NCI-H526 (cell line): Measurements from ENCODE around the gene IKZF2.

Experiments used
- DNase-seq, 2 experiments: peaks; one replicate each; lab custom pipeline; 2025; lab: John Stamatoyannopoulos, UW

The IKZF2 gene

DNA sequence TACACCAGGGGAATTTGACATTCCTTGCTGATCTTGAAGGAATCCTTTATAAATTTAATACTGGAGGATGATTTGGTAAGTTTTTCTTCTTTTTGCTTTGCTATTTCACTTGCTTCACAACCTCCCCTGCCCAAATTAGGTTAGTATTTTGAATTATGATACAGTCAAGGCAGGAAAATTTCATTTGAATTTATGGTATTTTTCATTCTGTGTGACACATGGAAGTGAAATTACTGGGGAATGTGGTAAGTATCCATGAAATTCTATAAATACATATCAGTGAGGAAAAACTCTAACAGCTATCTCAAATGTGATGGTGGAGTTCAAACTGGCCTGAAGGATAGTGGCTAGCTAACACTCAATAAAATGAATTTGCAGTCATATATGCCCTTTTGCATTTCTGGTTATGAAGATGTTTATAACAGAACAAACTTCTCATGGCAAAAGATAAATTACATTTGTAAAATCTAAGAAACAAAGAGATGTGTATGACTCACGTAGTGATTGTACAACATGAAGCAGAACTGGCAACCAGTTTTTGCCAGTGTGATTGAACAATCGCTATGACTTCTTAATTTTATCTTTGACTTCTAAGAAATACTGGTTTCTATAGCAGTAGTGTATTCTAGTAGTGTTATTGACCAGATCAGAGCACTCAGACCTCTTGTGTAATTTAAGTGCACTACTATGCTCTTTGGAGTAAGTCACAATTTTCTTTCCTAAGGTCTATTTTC, 152.6 kb downstream of the IKZF2 start:
- no peak for DNase-seq

- no peak for DNase-seq
Measured at GRCh38 chr2:212997526-212998020, 153.8 kb downstream of the IKZF2 start.

DNA sequence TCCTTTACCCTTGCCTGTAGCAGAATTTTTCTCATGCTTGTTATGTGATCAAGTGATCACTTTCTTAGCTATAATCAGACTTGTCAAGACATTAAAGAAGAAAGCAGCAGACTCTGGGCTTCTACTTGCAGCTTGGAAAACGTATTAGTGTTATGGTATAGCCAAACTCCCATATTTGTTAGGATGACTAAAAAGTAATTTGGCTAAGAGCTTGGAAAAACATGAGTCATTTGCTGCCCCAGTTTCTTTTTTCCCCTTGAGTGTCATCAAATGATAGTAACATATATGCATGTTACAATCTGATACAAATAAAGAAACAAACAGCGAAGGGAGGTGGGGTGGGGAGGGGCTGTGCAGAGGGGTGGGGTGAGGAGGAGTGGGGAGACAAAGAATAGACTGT, 155.5 kb downstream of the IKZF2 start:
- DNase-seq, result no peak

GRCh38 chr2:212994976-212995375, 156.4 kb downstream of the IKZF2 start:
- no peak for DNase-seq

DNA sequence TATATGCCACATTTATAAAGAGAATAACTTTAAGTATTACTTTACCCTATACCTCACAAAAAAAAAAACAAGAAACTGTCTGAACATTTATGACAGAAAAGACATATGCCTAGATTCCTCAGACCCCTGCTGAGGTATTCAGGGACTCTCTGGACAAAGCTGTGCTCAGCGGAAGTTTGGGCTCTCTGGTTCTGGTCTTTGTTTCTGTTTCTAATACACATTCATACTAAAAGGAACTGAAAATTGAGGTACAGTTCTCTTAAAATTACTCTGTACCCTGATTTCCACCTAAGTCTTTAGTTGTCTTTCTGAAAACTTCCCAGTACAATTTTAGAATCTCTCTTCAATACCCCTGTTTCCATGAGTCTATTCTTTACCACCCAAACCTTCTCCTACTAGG, 160.3 kb downstream of the IKZF2 start:
- no peak for DNase-seq

DNA sequence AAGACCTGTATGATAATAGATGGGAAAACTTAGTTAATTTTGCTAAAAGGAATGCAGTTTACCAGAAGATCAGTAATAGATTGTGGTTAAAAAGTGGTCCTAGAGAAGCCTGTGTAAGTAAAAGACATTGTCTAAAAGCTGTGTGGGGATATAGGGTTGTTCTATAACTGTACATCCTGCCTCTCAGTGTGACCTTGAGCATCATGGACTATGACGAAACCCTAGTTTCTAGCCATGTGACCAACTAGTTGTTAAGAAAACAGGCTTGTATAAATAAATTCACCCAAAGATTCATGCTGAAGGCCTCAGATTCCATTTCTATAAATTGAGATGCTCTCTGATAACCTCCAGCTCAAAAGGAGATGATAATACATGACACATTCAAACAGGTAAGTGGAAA, 160.7 kb downstream of the IKZF2 start:
- no peak for DNase-seq

GRCh38 chr2:212987492-212987891, 163.9 kb downstream of the IKZF2 start:
- no peak for DNase-seq

DNA sequence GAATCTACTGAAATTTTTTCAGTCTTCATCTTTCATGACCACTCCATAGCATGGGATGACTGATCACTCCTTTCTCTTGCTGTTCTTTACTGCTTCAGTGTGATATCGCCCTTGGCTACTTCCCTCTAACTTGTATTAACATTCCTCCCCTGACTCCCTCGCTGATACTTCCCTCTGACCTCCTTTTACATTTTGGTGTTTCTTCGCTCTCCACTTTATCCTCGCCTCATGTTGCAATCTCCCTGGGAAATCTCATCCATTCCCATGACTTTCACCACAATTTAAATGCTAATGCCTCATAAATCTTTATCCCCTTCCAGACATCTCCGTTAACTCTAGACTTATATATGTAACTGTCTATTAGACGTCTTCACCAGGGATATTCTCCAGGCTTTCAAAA, 167.3 kb downstream of the IKZF2 start:
- DNase-seq, result no peak

DNA sequence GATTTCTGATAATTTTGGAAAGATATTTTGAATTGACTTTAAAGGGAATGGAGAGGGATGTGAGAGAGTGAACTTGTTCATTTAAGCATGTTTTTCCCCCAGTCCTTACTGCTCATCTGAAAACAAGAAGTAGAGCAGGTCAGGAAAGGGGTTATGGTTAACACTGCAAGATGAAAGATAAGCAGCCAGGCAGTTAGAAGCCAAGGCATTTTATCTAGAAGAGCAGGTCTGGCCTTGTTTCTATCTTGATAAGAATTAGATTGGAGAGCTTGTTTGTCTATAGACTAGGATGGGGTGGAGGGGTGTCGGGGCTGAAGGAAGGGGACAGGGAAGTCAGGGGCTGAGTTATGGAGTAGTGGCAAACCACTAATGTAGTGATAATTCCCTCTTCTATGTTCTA, 171.6 kb downstream of the IKZF2 start:
- peak in 1 of 2 experiments; percentile 10 for DNase-seq

DNA sequence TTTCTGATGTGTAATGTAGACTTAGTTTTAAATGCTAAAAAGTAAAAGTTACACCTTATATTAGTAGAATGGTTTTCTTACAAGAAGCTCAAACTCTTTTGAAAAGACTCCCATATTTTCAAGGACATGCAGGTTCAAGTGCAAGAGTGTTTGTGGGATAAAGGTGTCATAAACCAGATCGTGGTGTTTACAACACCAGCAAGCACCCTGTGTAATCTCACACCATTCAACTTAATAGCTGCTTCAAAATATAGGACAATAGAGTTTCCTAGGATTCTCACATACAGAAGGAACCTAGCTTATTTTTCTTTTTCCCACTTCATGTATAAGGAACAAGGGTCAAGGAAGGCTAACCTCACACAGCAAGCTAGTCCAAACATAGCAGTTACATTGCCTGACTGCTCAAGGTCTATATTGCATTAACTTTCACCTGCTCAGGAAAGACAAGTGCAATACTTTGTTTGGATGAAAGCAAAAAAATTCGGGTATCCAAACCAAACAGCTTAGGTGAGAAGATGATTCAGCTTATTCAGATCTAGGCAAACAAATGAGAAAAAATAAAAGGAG, 172.3 kb downstream of the IKZF2 start:
- no peak for DNase-seq

- no peak for DNase-seq
Measured at GRCh38 chr2:212977152-212977551, 174.3 kb downstream of the IKZF2 start.

DNA sequence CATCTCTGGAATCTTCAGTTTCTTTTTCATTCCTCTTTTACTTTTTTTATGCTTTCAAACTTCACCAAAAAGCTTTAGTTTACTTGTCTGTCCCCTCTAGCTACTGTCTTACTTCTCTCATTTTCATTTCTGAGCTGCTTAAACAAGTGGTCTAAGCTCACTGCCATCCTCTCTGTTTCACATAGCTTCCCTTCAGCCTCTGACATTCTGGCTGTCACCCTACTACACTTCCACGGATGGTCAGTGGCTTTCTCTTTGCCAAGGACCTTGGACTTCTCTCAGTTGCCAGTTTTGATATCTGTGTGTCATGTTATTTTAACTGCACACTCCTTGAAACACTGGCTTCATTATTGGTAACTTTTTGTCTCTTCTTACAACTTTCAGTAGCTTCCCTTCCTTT, 176.1 kb downstream of the IKZF2 start:
- DNase-seq, result no peak

GRCh38 chr2:212974692-212975091, 176.7 kb downstream of the IKZF2 start:
- no peak for DNase-seq

GRCh38 chr2:212973347-212973746, 178.1 kb downstream of the IKZF2 start:
- DNase-seq, result no peak

DNA sequence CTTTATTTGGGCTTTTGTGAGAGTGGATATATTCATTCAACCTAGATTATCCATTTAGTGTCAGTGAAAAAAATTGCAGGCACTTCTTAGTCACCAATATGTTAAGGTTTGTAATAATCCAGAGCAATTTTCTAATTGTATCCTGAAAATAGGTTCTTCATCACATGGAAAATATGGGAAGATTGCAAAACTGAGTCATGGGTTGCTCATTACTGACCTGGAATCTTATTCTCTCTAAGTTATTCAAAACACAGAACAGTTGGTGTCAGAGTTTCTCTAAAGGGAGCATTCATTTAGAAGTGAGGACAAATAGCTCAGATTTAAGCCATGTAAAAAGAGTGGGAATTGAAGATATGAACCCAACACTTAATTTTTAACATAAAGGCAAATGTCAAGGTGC, 181.3 kb downstream of the IKZF2 start:
- DNase-seq, result no peak

DNA sequence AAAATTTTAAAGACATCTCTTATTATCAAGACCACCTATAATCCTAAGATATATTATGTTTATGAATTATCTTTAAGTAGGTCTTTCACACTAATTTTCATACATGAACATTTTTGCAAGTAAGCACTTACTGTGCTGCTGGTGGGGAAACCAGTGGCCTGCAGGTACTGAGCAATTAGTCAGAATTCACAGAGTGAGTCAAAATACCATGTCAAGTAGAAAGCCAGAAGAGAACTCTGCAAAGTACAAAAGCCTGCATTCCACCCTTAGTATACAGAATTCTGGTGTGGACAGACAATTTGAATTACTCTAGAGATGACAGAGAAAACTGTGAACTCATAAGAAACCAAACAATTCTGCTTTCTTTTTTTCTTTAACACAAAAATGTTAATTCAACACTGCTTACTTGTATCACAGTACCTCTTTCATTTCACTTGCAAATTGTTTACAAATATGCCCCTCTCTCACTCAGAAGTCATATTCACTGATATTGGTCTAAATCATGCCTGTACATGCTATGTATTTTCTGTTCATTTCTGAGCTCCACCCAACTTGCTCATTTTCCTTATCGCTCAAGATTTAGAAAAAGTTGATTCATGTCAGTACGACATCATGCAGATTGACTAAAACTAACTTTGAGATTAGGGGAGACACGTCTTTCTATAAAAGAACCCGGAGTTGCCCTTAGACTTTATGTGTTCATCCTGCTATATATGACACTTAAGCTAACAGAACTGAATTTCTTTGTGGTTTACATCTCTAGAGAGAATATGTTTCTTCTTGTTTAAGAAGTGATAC, 182.9 kb downstream of the IKZF2 start:
- DNase-seq, result no peak

- no peak for DNase-seq
Measured at GRCh38 chr2:212966884-212967283, 184.5 kb downstream of the IKZF2 start.

- no peak for DNase-seq
Measured at GRCh38 chr2:212962691-212963090, 188.7 kb downstream of the IKZF2 start.

- DNase-seq, result no peak
Measured at GRCh38 chr2:212961255-212961654, 190.2 kb downstream of the IKZF2 start.

GRCh38 chr2:212960336-212960735, 191.1 kb downstream of the IKZF2 start:
- no peak for DNase-seq

DNA sequence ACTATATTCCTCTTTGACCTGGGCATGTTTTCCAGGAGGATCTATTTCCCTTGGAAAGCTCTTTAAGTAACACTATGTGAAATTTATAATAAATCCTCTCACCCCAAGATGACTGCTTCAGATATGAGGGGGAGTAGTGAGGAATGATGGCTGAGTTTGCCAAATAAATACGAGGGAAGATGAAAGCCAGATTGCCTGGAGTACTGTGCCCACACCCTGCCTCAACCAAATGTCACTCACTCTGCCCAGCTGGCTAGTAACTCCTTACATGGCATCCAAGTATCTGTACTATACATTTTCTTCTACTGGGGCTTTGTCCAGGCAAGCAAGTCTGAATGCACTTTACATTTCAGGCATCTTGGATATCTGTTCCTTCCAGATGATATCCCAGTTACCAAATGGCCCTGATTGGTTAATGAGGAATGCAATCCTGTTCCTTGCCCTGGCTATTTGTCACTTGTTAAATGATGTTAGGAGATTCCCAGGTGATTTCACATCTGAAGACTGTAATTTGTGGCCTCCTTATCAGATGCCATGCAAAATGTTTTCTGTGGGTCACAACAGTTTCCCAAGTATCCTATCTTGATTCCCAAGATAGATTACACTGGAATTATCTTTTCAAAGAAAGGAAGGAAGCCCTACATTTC, 191.8 kb downstream of the IKZF2 start:
- DNase-seq, result no peak

DNA sequence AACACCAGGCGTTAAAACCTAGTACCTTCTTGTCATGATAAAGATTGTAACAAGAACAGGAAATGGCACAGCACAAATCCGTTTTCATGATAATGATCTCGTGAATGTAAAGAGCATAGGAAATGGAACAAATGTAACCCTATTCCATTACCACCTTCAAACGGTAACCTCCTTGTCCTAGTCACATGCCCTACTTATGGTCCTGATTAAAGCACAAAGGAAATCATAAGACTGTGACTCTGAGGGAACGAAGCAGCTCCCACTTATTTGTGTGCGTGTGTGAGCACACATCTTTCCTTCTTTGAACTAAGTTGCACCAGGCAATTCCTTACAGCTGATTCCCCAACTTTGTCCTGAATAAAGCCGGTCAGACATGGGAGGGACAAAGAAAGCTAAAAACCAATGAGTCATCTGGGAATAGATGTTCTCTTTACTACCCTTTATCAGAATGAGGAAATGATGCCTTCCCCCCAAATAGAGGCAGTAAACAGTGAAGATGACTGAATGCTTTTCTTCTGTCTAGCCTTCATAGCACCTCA, 192.6 kb downstream of the IKZF2 start:
- DNase-seq, result no peak
